Measurements from ENCODE around the gene ZNF385D. TPM values are rescaled to one million over a fixed set of nuclear protein-coding genes. Genes with fewer than 3 reads are reported as not detected.

The ZNF385D gene
- total RNA-seq, 4 donors from 2014 or later, result 4.2 to 11.2 (median 6.9) TPM

- no peak for TF ChIP-seq CTCF (IDR thresholded peaks at IDR 0.05; ENCODE audit: low read depth)
Observed at GRCh38 chr3:21543380-21544075, 207.5 kb downstream of the ZNF385D start.

- TF ChIP-seq CTCF (IDR thresholded peaks at IDR 0.05; ENCODE audit: low read depth), result no peak
Observed at GRCh38 chr3:21542656-21543379, 208.2 kb downstream of the ZNF385D start.

GRCh38 chr3:21540265-21540664 is 210.7 kb downstream of the ZNF385D start:
- no peak for TF ChIP-seq CTCF (IDR thresholded peaks at IDR 0.05; ENCODE audit: low read depth)

- TF ChIP-seq CTCF (IDR thresholded peaks at IDR 0.05; ENCODE audit: low read depth), result no peak
Observed at GRCh38 chr3:21534462-21534861, 216.5 kb downstream of the ZNF385D start.

- TF ChIP-seq CTCF (IDR thresholded peaks at IDR 0.05; ENCODE audit: low read depth), result no peak
Observed at GRCh38 chr3:21533002-21533401, 218.0 kb downstream of the ZNF385D start.

GRCh38 chr3:21531909-21532308 is 219.1 kb downstream of the ZNF385D start:
- TF ChIP-seq CTCF (IDR thresholded peaks at IDR 0.05; ENCODE audit: low read depth), result no peak

- TF ChIP-seq CTCF (IDR thresholded peaks at IDR 0.05; ENCODE audit: low read depth), result no peak
Observed at GRCh38 chr3:21528291-21528995, 222.6 kb downstream of the ZNF385D start.
